ENCODE data around the gene ZFP1. TPM values are rescaled to one million over a fixed set of nuclear protein-coding genes. Genes with fewer than 3 reads are reported as not detected.

ZFP1 gene
- total RNA-seq, 1 experiment from 2014 or later = 10.6 TPM

DNA sequence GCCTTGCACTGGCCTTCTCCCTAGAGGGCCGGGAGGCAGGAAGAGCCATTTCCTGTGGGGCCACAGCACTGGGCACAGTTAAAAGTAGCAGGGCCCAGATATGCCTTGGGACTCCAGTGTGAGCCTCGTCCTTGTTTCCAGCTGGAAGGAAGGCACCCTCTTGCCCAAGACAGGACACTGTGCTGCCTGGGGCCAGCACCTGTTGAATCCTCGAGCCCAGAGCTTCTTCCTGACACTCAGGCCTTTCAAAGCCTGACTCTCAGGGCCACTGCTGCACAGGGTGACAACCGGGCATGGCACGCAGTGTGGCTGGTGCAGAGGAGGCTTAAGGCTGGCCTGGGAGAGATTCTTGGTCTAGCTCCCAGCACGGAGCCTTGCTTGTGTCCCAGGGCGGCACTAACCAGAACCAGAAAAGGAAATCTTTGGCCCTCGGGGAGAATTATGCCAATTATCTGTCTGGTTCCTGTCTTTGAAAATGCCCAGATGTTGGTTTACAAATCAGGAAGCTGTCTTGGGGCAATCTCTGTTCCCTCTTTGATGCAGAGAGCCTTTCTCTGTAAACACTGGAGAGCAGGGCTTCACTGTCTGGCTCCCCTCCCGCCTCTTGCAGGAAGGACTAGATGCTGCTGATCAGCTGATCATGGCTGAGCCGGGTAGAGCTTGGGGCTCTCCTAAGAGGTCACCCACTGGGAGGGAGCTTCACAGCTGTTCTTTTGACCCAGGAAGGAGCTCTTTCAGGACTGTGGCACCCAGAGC lies 42.8 kb upstream of the ZFP1 start:
- Mint-ChIP-seq H3K27me3 (ENCODE audit: unreplicated experiment) (peaks cover 16% of the 10 kb centered on the region), H3K4me1 (ENCODE audit: low read depth, unreplicated experiment) (peaks cover 24% of the 10 kb centered on the region), H3K27ac (ENCODE audit: unreplicated experiment) (no peak overlapping the region), H3K4me3 (ENCODE audit: low read depth, unreplicated experiment) (no peak overlapping the region), H3K36me3 (ENCODE audit: insufficient read depth, unreplicated experiment) (peaks cover 12% of the 10 kb centered on the region), H3K9me3 (ENCODE audit: low read depth, unreplicated experiment) (peaks cover 2% of the 10 kb centered on the region)
- intact Hi-C loops (cut with micrococcal nuclease; ENCODE audit: unreplicated experiment) = no loop called here
- CTCF ChIA-PET = no interaction called here
- DNase-seq = no peak
- TF ChIP-seq CTCF (IDR thresholded peaks at IDR 0.05; ENCODE audit: unreplicated experiment) = no peak
- BruUV-seq (replicated peaks) = no TSS peak

DNA sequence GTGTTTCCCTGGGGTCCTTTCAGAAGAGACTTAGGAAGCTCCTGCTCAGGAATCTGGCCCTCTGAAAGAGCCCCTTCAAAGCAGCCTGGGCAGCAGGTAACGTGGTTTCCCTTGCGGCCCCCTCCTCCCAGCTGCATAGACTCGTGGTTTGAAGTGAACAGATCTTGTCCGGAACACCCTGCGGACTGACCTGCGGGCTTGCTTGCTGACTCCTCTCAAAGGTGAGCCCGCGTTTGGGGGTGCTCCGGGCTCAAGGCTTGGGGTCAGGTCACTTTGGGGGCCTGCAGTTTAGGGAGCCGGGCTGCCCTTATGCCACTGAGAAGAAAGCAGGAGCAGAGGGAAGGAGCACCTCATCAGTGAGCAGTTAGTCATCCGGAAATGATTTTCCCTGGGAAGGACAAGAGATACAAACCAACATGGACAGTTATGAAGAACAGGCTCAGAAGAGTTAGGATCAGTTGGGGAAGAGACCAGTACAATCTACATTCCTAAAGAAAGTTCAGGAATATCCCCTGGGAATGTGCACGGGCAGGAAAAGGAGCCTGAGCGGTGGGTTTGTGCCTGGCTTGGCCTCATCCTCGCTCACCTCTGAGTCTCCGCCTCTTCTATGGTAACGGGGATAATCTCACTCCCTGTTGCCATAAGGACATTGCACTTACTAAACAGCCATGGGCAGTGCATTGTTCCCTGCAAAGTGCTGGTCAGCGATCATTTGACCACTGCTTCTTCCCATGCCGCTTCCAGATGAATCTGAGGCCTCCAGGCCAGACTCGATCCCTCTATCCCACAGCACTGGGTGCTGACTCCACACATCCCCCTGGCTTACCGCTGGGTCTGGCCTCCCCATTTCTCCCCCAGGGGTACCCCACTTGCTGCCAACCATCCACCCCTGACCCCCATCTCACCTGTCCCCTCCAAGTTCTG lies 41.7 kb upstream of the ZFP1 start:
- peaks cover 2% of the 10 kb centered on the region for H3K9me3 Mint-ChIP-seq (ENCODE audit: low read depth, unreplicated experiment)
- H3K4me3 Mint-ChIP-seq (ENCODE audit: low read depth, unreplicated experiment) = no peak overlapping the region
- TF ChIP-seq CTCF (IDR thresholded peaks at IDR 0.05; ENCODE audit: unreplicated experiment) = no peak
- H3K27me3 Mint-ChIP-seq (ENCODE audit: unreplicated experiment) = peaks cover 16% of the 10 kb centered on the region
- peaks cover 12% of the 10 kb centered on the region for H3K36me3 Mint-ChIP-seq (ENCODE audit: insufficient read depth, unreplicated experiment)
- peaks cover 31% of the 10 kb centered on the region for H3K4me1 Mint-ChIP-seq (ENCODE audit: low read depth, unreplicated experiment)
- no peak for DNase-seq
- no TSS peak for BruUV-seq (replicated peaks)
- CTCF ChIA-PET = no interaction called here
- intact Hi-C loops (cut with micrococcal nuclease; ENCODE audit: unreplicated experiment) = no loop called here
- H3K27ac Mint-ChIP-seq (ENCODE audit: unreplicated experiment) = no peak overlapping the region

GRCh38 chr16:75107505-75107904 lies 40.8 kb upstream of the ZFP1 start:
- Mint-ChIP-seq H3K36me3 (ENCODE audit: insufficient read depth, unreplicated experiment) (peaks cover 12% of the 10 kb centered on the region), H3K4me3 (ENCODE audit: low read depth, unreplicated experiment) (no peak overlapping the region), H3K27me3 (ENCODE audit: unreplicated experiment) (peaks cover 9% of the 10 kb centered on the region), H3K27ac (ENCODE audit: unreplicated experiment) (no peak overlapping the region), H3K9me3 (ENCODE audit: low read depth, unreplicated experiment) (peaks cover 2% of the 10 kb centered on the region), H3K4me1 (ENCODE audit: low read depth, unreplicated experiment) (peaks cover 31% of the 10 kb centered on the region)
- TF ChIP-seq CTCF (IDR thresholded peaks at IDR 0.05; ENCODE audit: unreplicated experiment) = no peak
- CTCF ChIA-PET = no interaction called here
- intact Hi-C loops (cut with micrococcal nuclease; ENCODE audit: unreplicated experiment) = no loop called here
- no TSS peak for BruUV-seq (replicated peaks)
- DNase-seq = no peak

DNA sequence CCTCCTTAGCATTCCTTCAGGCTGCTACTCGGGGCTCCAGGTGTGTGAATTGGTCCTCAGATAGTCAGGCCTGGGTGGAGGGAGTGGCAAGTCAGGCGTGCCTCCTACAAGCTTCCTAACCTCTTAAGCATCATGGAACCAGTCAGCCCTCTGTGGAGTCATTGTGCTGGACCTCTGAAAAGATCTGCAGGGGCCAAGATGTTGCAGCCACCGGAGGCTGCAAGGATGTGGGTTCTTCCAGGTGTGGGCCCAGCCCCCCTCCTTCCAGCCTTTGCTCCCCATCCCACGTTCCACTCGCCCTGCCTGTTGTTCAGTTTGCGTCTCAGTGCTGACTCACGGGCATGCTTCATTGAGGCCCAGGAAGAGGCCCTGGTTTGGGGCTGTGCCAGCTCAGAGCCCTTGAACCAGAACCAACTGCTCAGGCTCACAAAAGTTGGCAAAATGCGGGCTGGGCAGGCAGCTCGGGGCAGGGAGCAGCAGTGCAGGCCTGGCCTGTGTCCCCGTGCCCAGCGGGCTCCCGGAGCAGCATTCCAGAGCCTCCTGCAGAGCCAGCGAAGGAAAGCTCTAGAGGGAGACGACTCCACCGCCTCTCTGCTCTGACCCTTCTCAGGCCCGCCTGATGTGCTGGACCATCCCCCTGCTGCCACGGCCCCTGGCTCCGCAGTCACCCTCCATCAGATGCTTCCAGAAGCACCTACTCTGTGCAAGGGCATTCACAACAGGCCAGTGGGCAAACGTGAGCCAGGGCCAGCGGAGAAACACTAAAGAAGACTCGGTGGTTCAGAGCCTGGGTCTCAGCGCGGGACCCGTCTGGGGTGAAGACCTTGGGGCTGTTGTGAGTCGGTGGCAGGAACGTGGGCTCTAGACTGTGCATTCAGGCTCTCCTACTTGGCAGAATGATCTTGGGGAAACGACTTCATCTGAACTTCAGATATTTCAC lies 39.3 kb upstream of the ZFP1 start:
- Mint-ChIP-seq H3K27me3 (ENCODE audit: unreplicated experiment) (no peaks in the 10 kb centered on the region), H3K4me1 (ENCODE audit: low read depth, unreplicated experiment) (peaks cover 31% of the 10 kb centered on the region), H3K36me3 (ENCODE audit: insufficient read depth, unreplicated experiment) (peaks cover 12% of the 10 kb centered on the region), H3K9me3 (ENCODE audit: low read depth, unreplicated experiment) (peaks cover 1% of the 10 kb centered on the region), H3K4me3 (ENCODE audit: low read depth, unreplicated experiment) (peak overlapping the region; percentile 19), H3K27ac (ENCODE audit: unreplicated experiment) (peak overlapping the region; percentile 68)
- DNase-seq = peak; percentile 85
- no TSS peak for BruUV-seq (replicated peaks)
- intact Hi-C loops (cut with micrococcal nuclease; ENCODE audit: unreplicated experiment) = no loop called here
- TF ChIP-seq CTCF (IDR thresholded peaks at IDR 0.05; ENCODE audit: unreplicated experiment) = no peak
- CTCF ChIA-PET = interaction anchor here (0.6 to 4.4 kb wide), 6 partner anchors 12 to 366 kb away, joined by 3 to 125 read pairs (median 6); partner anchors contain the start of genes WDR59 and ZNRF1
